ENCODE measurements around the gene ATAD3A.

ATAD3A gene

GRCh38 chr1:1574721-1575537 lies 63.0 kb downstream of the ATAD3A start, which contains the start of gene SSU72:
SSU72 (minus strand) TSS chr1:1574863; CDS start chr1:1574557, 306 bp downstream.
- Mint-ChIP-seq H3K4me1 (peaks cover 16% of the 10 kb centered on the region), H3K36me3 (no peaks in the 10 kb centered on the region), H3K27me3 (no peaks in the 10 kb centered on the region), H3K27ac (peak within 1 kb of the TSS; percentile 99), H3K9me3 (no peaks in the 10 kb centered on the region), H3K4me3 (peak within 1 kb of the TSS; percentile 96)
- DNase-seq (ENCODE audit: low spot score in 2 of 2) (peak; percentile 89 to 97), ATAC-seq (ENCODE audit: low read depth) (peak; percentile 88)

DNA sequence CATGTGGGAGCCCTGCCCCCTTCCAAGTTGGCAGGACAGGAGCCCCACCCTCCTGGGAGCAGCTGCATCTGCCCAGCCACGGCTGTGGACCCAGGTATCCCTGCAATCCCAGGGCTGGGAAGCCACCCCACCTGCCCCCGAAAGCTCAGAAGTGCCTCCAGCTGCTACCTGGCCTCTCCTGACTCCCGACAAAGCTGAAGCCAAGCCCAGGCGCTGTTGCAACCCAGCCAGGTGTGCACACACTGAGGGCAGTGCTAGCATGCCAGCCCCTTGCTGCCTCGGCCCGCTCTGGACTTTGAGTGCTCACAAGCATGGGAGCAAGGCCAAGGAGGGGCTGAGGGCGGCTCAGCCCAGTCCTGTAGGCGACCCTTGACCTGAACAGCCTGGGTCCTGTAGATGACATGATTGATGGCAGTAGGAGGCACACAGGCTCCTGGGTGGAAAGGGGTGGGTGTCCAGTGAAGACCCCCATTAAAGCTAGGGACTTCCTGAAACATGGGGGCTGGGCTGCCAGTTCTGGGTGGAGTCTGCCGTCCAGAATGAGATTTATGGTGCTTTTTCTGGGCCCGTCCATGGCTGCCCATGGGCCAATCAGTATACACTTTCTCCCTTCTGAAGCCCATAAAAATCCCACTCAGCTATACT lies 65.5 kb downstream of the ATAD3A start:
- H3K27ac Mint-ChIP-seq = no peak overlapping the region
- H3K9me3 Mint-ChIP-seq = no peaks in the 10 kb centered on the region
- DNase-seq (ENCODE audit: low spot score in 2 of 2) (no peak), ATAC-seq (ENCODE audit: low read depth) (no peak)
- peaks cover 12% of the 10 kb centered on the region for H3K4me1 Mint-ChIP-seq
- no peak overlapping the region for H3K4me3 Mint-ChIP-seq
- no peaks in the 10 kb centered on the region for H3K36me3 Mint-ChIP-seq
- peaks cover 1% of the 10 kb centered on the region for H3K27me3 Mint-ChIP-seq

DNA sequence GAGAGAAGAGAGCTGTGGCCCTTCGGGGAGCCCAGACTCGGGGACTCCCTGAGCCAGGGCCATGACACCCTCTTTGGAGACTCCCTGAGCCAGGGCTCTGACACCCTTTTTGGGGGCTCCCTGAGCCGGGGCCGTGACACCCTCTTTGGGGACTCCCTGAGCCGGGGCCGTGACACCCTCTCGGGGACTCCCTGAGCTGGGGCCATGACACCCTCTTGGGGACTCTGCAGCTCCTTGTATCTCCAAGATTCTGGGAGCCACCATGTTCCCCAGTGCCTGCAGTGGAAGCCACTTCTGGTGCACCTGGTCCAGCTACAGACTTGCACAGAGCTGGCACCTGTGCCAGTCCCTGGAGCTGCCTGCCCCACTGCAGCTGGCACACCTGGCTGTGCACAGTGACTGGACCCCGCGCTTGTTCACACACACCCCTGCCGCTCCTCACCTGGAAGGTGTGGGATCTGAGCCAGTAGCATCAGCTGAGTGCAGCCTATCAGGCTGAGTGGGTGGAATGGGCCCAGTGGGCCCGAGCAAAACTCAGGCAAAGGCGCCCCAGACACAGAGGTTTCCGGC lies 66.5 kb downstream of the ATAD3A start:
- Mint-ChIP-seq H3K27me3 (peaks cover 3% of the 10 kb centered on the region), H3K27ac (no peak overlapping the region), H3K9me3 (no peaks in the 10 kb centered on the region), H3K4me1 (peaks cover 8% of the 10 kb centered on the region), H3K36me3 (no peaks in the 10 kb centered on the region), H3K4me3 (no peak overlapping the region)
- no peak for DNase-seq (ENCODE audit: low spot score in 2 of 2)
- ATAC-seq (ENCODE audit: low read depth) = no peak

GRCh38 chr1:1582585-1583346 lies 70.8 kb downstream of the ATAD3A start:
- Mint-ChIP-seq H3K4me1 (no peaks in the 10 kb centered on the region), H3K27ac (no peak overlapping the region), H3K27me3 (peaks cover 5% of the 10 kb centered on the region), H3K36me3 (no peaks in the 10 kb centered on the region), H3K4me3 (no peak overlapping the region), H3K9me3 (no peaks in the 10 kb centered on the region)
- ATAC-seq (ENCODE audit: low read depth) = peak; percentile 43
- DNase-seq (ENCODE audit: low spot score in 2 of 2) = no peak

- ATAC-seq (ENCODE audit: low read depth) (no peak), DNase-seq (ENCODE audit: low spot score in 2 of 2) (no peak)
- Mint-ChIP-seq H3K4me3 (no peak overlapping the region), H3K27ac (no peak overlapping the region), H3K27me3 (peaks cover 5% of the 10 kb centered on the region), H3K4me1 (no peaks in the 10 kb centered on the region), H3K36me3 (no peaks in the 10 kb centered on the region), H3K9me3 (no peaks in the 10 kb centered on the region)
These were observed 71.5 kb downstream of the ATAD3A start for GRCh38 chr1:1583347-1584010.

Data from memory B cell (primary cell).